Measurements from ENCODE around the gene SOBP.

Gene SOBP

DNA sequence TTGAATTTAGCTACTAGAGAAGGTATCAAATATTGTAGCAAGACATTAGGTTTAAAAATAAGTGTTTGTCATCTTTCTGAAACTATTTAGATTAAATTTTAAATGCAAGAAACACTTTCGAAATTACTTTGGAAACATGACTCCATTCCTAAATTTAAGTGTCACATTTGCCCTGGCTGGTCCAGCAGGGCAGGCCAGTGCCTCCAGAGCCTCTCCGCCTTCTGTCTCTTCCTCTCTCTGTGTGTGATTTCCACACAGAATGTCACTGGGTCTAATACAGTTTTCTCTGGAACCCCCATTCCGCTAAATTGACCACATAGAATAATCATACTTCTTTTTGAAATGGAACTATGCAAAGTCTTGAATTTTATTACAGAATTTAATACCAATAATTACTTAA is 111.5 kb downstream of the SOBP start:
- H2AFZ ChIP-seq (ENCODE audit: low read depth), result no peak overlapping the region
- H3K27me3 ChIP-seq (ENCODE audit: insufficient read depth, low read depth), result no peaks in the 10 kb centered on the region
- H3K36me3 ChIP-seq (ENCODE audit: insufficient read depth), result no peaks in the 10 kb centered on the region
- H3K4me3 ChIP-seq (IDR thresholded peaks at IDR 0.05; ENCODE audit: insufficient read depth, low read depth, low read length), result no peak overlapping the region
- H3K9ac ChIP-seq, result no peak overlapping the region
- H3K79me2 ChIP-seq (ENCODE audit: insufficient read depth, low read depth), result no peaks in the 10 kb centered on the region
- H3K4me2 ChIP-seq, result no peak overlapping the region
- no peaks in the 10 kb centered on the region for H4K20me1 ChIP-seq (ENCODE audit: insufficient read depth)
- H3K27ac ChIP-seq, result no peak overlapping the region
- TF ChIP-seq, protein P1, sequence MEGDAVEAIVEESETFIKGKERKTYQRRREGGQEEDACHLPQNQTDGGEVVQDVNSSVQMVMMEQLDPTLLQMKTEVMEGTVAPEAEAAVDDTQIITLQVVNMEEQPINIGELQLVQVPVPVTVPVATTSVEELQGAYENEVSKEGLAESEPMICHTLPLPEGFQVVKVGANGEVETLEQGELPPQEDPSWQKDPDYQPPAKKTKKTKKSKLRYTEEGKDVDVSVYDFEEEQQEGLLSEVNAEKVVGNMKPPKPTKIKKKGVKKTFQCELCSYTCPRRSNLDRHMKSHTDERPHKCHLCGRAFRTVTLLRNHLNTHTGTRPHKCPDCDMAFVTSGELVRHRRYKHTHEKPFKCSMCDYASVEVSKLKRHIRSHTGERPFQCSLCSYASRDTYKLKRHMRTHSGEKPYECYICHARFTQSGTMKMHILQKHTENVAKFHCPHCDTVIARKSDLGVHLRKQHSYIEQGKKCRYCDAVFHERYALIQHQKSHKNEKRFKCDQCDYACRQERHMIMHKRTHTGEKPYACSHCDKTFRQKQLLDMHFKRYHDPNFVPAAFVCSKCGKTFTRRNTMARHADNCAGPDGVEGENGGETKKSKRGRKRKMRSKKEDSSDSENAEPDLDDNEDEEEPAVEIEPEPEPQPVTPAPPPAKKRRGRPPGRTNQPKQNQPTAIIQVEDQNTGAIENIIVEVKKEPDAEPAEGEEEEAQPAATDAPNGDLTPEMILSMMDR (conservative IDR thresholded peaks at IDR 0.05; ENCODE audit: low read depth, low read length), result no peak
- no peaks in the 10 kb centered on the region for H3K4me1 ChIP-seq (ENCODE audit: low read depth, poor library complexity, severe bottlenecking)

DNA sequence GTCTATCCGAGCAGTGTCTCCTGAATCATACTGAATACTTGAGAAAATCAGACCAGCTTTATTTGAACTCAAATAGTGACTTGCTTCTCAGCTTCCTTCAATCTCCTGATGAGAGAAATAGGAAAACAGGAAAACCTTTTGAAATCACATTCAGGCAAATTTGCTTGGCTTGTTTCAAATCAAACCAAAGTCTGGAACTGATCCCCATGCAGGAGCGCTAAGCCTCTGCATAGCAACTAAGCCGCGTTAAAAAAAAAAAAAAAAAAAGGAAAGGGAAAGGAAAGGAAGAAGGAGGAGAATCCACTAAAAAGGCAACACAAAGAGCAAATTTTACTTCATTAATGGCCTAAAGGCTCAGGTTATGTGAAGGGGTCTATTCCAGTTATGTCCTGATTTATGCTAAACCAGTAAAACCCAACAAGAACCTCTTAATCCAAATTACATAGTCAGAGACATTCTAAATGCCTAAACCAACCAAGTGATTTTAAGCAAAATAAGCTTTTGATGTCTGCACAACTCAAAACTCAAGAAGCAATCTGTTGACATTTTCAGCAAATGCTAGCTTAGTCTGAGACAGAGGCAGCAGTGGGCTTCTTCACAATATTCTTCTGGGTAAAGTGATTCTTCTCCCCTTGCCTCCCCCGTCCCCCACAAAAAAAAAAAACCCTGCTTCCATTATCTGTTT is 112.5 kb downstream of the SOBP start:
- Histone ChIP-seq H4K20me1 (ENCODE audit: insufficient read depth) (no peaks in the 10 kb centered on the region), H3K4me2 (no peak overlapping the region), H3K27me3 (ENCODE audit: insufficient read depth, low read depth) (no peaks in the 10 kb centered on the region), H3K4me1 (ENCODE audit: low read depth, poor library complexity, severe bottlenecking) (no peaks in the 10 kb centered on the region), H3K27ac (no peak overlapping the region), H3K36me3 (ENCODE audit: insufficient read depth) (no peaks in the 10 kb centered on the region), H3K4me3 (IDR thresholded peaks at IDR 0.05; ENCODE audit: insufficient read depth, low read depth, low read length) (no peak overlapping the region), H3K9ac (no peak overlapping the region), H2AFZ (ENCODE audit: low read depth) (no peak overlapping the region), H3K79me2 (ENCODE audit: insufficient read depth, low read depth) (no peaks in the 10 kb centered on the region)
- TF ChIP-seq, protein P1 (conservative IDR thresholded peaks at IDR 0.05; ENCODE audit: low read depth, low read length), result no peak

DNA sequence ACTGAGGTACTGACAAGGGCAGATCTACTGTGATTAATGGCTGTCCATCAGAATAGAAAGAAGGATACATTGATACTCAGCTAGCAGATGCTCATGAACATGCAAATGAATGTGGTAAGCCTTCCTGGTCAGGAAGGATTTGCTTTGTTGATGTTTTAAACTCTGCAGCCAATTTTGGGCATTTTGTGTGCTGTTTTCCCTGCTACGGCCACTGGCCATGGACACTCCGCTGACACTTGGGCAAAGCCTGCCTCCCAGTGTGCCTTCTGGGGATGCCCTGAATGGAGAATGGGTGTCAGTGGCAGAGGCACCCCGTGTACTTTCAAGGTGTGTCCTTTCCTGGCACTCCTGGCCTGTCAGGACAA is 113.1 kb downstream of the SOBP start:
- Histone ChIP-seq H2AFZ (ENCODE audit: low read depth) (no peak overlapping the region), H3K36me3 (ENCODE audit: insufficient read depth) (no peaks in the 10 kb centered on the region), H3K4me2 (no peak overlapping the region), H4K20me1 (ENCODE audit: insufficient read depth) (no peaks in the 10 kb centered on the region), H3K27ac (no peak overlapping the region), H3K4me3 (IDR thresholded peaks at IDR 0.05; ENCODE audit: insufficient read depth, low read depth, low read length) (no peak overlapping the region), H3K79me2 (ENCODE audit: insufficient read depth, low read depth) (no peaks in the 10 kb centered on the region), H3K9ac (no peak overlapping the region), H3K4me1 (ENCODE audit: low read depth, poor library complexity, severe bottlenecking) (no peaks in the 10 kb centered on the region), H3K27me3 (ENCODE audit: insufficient read depth, low read depth) (no peaks in the 10 kb centered on the region)
- TF ChIP-seq, protein P1 (conservative IDR thresholded peaks at IDR 0.05; ENCODE audit: low read depth, low read length), result no peak

DNA sequence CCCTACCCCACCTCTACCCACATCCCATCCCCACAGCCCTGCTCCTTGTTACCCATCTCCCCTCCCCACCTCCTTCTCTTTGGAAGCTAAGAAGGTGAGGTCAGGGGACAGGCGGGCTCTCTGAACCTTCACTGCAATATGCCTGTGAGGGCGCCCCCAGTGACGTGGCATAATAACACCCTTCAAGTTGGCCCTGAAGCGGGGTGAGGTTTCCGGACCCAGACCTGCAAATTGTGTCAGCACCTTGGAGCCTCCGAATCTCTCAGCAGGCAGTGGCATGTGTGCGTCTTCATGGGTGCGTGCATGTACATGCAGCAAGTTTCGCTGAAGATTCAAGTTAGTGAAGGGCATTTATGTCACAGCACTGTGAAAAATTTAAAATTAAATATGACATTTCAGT is 114.6 kb downstream of the SOBP start:
- no peaks in the 10 kb centered on the region for H3K4me1 ChIP-seq (ENCODE audit: low read depth, poor library complexity, severe bottlenecking)
- no peak overlapping the region for H3K27ac ChIP-seq
- H4K20me1 ChIP-seq (ENCODE audit: insufficient read depth), result no peaks in the 10 kb centered on the region
- TF ChIP-seq, protein P1 (conservative IDR thresholded peaks at IDR 0.05; ENCODE audit: low read depth, low read length), result no peak
- H3K79me2 ChIP-seq (ENCODE audit: insufficient read depth, low read depth), result no peaks in the 10 kb centered on the region
- no peak overlapping the region for H3K9ac ChIP-seq
- no peaks in the 10 kb centered on the region for H3K36me3 ChIP-seq (ENCODE audit: insufficient read depth)
- no peak overlapping the region for H2AFZ ChIP-seq (ENCODE audit: low read depth)
- no peaks in the 10 kb centered on the region for H3K27me3 ChIP-seq (ENCODE audit: insufficient read depth, low read depth)
- H3K4me2 ChIP-seq, result no peak overlapping the region
- no peak overlapping the region for H3K4me3 ChIP-seq (IDR thresholded peaks at IDR 0.05; ENCODE audit: insufficient read depth, low read depth, low read length)

All from KMS-11 (cell line).